GM21367 (cell line): Measurements from ENCODE around the gene BOLA2B.
"Not testable (repeated sequence)": the region's sequence is repeated elsewhere in the genome, so short reads cannot be mapped to it uniquely, and the experiment has no call there.

ENCODE experiments used
- ATAC-seq: cut with Tn5 transposase; IDR thresholded peaks from one replicate; pipeline ENCODE4 v1.9.1; 2021; ENCODE audit not compliant: unreplicated experiment

BOLA2B gene

GRCh38 chr16:30193615-30194014, at the start of gene BOLA2B, which contains the start of gene SLX1A:
BOLA2B (minus strand) TSS chr16:30193666; CDS start chr16:30193595, 71 bp downstream.
SLX1A (plus strand) TSS chr16:30193875; CDS start chr16:30194085, 210 bp downstream.
- peak; percentile 78 for ATAC-seq

GRCh38 chr16:30217082-30217481, 23.6 kb upstream of the BOLA2B start:
- ATAC-seq, result not testable (repeated sequence)

GRCh38 chr16:30211414-30211813, 17.9 kb upstream of the BOLA2B start:
- ATAC-seq, result not testable (repeated sequence)

GRCh38 chr16:30209032-30209431, 15.6 kb upstream of the BOLA2B start:
- not testable (repeated sequence) for ATAC-seq

GRCh38 chr16:30207063-30207704, 13.7 kb upstream of the BOLA2B start:
- not testable (repeated sequence) for ATAC-seq

- ATAC-seq, result not testable (repeated sequence)
Observed at GRCh38 chr16:30206252-30206651, 12.8 kb upstream of the BOLA2B start.

- not testable (repeated sequence) for ATAC-seq
Observed at GRCh38 chr16:30205541-30206236, 12.2 kb upstream of the BOLA2B start.

- ATAC-seq, result not testable (repeated sequence)
Observed at GRCh38 chr16:30199608-30200343, 6.3 kb upstream of the BOLA2B start.

- ATAC-seq, result not testable (repeated sequence)
Observed at GRCh38 chr16:30199049-30199448, 5.6 kb upstream of the BOLA2B start, which contains the start of gene SULT1A3. SULT1A3 (plus strand) TSS chr16:30199255; CDS start chr16:30200729, 1,474 bp downstream.

- not testable (repeated sequence) for ATAC-seq
Observed at GRCh38 chr16:30197001-30197400, 3.5 kb upstream of the BOLA2B start.

- ATAC-seq, result peak; percentile 40
Observed at GRCh38 chr16:30194172-30194925, 883 bp upstream of the BOLA2B start.

GRCh38 chr16:30193098-30193497, 368 bp downstream of the BOLA2B start:
- ATAC-seq, result peak; percentile 16

- not testable (repeated sequence) for ATAC-seq
Observed at GRCh38 chr16:30191158-30191557, 2.3 kb downstream of the BOLA2B start.

- no peak for ATAC-seq
Observed at GRCh38 chr16:30187971-30188561, 5.4 kb downstream of the BOLA2B start.

- no peak for ATAC-seq
Observed at GRCh38 chr16:30187556-30187865, 6.0 kb downstream of the BOLA2B start.

- no peak for ATAC-seq
Observed at GRCh38 chr16:30186782-30187555, 6.5 kb downstream of the BOLA2B start.

GRCh38 chr16:30186444-30186781, 7.1 kb downstream of the BOLA2B start:
- no peak for ATAC-seq

- ATAC-seq, result no peak
Observed at GRCh38 chr16:30185683-30186421, 7.6 kb downstream of the BOLA2B start.
